ENCODE data around the gene SLC34A1. TPM values are rescaled to one million over a fixed set of nuclear protein-coding genes. Genes with fewer than 3 reads are reported as not detected.

SLC34A1 gene
- total RNA-seq, 4 donors from 2014 or later: not detected

- DNase-seq: no peak
- TF ChIP-seq POLR2A (IDR thresholded peaks at IDR 0.05) (no peak), CTCF (IDR thresholded peaks at IDR 0.05) (no peak)
- H3K4me3 ChIP-seq: no peak overlapping the region
- no peaks in the 10 kb centered on the region for H3K4me1 ChIP-seq
- intact Hi-C loops (cut with DNase I; ENCODE audit: low total_unique reads): loop anchor here (5.0 kb wide), 1 partner anchor 114 kb away; no protein-coding TSS in a partner anchor
- H3K27me3 ChIP-seq: no peaks in the 10 kb centered on the region
- no peaks in the 10 kb centered on the region for H3K36me3 ChIP-seq
- H3K27ac ChIP-seq: no peak overlapping the region
- H3K9me3 ChIP-seq: no peaks in the 10 kb centered on the region
These were observed 4.4 kb downstream of the SLC34A1 start for GRCh38 chr5:177388521-177389052.

DNA sequence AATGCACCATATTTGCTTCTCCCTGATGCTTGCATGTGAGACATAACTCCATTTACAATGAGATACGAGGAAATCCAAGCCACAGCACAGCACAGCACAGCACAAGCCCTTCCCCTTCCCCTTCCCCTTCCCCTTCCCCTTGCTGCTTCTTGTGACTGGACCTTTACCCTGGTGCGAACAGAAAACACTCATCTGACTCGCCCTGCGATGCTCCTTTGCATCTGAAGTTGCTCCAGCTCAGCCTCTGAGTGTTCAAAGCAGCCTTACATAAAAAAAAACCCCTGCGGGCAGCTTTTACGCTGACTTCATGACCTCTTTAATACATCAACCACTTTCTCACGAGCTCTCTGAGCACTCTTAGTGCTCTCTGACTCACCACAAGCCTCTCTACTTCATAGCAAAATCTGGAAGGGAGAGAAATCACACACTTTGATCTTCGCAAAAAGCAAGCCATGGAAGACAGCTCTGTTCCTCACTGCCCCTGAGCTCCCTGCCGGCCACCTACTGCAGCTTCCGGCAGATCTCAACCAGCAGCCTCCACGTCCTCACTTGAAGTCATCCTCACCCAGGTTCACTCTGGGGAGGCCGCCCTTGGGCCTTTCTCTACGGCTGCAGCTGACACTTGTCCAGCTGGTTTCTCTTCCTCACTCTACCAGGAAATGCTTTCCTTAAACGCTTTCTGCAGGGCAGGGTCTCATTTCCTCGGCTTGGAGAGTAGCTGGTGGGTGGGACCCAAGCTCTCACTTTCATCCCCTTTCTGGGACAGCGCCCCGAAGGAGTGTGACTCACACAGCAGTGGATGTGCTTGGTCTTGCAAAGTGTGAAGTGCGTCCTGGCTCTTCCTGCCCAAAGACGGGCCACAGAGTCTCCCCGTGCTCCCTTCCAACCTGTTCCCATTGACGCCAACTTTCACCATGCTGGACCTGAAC is 5.3 kb downstream of the SLC34A1 start:
- no peaks in the 10 kb centered on the region for H3K4me1 ChIP-seq
- intact Hi-C loops (cut with DNase I; ENCODE audit: low total_unique reads): loop anchor here (5.0 kb wide), 1 partner anchor 113 kb away; no protein-coding TSS in a partner anchor
- H3K36me3 ChIP-seq: no peaks in the 10 kb centered on the region
- H3K9me3 ChIP-seq: no peaks in the 10 kb centered on the region
- H3K27ac ChIP-seq: no peak overlapping the region
- no peaks in the 10 kb centered on the region for H3K27me3 ChIP-seq
- no peak overlapping the region for H3K4me3 ChIP-seq
- no peak for TF ChIP-seq POLR2A (IDR thresholded peaks at IDR 0.05)
- TF ChIP-seq CTCF (IDR thresholded peaks at IDR 0.05): no peak
- no peak for DNase-seq

DNA sequence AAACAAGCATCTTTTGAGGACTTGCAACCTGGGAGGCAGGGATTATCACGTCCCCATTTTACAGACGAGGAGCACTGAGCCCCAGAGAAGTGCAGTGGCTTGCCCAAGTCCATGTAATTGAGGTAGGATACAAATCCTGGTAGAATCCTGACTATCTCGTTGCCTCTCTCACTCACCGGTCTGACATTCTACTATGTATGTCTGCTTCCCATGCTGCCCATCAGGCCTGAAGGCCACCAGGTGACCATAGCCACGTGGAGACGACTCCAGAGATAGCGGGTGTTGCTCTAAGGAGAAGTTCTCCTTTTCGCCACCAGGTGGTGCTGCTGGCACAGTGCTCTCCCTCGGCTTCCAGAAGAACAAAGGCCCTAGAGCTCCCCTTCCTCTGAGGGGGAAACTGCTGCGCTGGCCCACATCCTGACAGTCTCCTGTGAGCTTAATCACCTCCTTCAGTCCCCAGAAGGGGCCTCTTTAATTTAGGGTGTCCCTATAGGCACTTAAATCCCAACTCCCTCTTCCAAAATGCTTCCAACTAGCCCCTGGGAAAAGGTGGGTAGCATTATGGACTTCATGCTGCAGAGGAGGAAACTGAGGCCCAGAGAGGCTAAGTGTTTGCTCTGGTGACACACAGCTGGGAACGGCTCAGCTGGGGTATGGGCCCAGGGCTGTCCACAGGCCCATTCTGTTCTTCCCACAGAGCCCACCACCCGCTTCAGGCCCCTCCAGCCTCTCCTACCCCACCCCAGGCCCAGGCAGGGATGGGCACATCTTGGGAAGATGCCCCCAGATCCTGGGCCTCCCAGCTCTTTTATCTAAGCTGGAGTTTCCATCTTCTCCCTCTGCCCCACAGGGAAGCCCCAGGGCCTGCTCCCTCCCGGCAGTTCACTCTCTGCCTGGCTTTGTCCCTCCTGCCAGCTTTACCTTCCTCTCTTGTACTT is 6.4 kb downstream of the SLC34A1 start:
- TF ChIP-seq CTCF (IDR thresholded peaks at IDR 0.05): peak; percentile 95 to 97 (median 96)
- no peak for TF ChIP-seq POLR2A (IDR thresholded peaks at IDR 0.05)
- Histone ChIP-seq H3K36me3 (no peaks in the 10 kb centered on the region), H3K27me3 (no peaks in the 10 kb centered on the region), H3K4me1 (no peaks in the 10 kb centered on the region), H3K9me3 (no peaks in the 10 kb centered on the region), H3K4me3 (no peak overlapping the region), H3K27ac (no peak overlapping the region)
- peak; percentile 80 to 81 for DNase-seq
- intact Hi-C loops (cut with DNase I; ENCODE audit: low total_unique reads): no loop called here

GRCh38 chr5:177392765-177393164 is 8.5 kb downstream of the SLC34A1 start:
- Histone ChIP-seq H3K4me3 (no peak overlapping the region), H3K36me3 (no peaks in the 10 kb centered on the region), H3K27me3 (no peaks in the 10 kb centered on the region), H3K9me3 (no peaks in the 10 kb centered on the region), H3K4me1 (no peaks in the 10 kb centered on the region), H3K27ac (no peak overlapping the region)
- TF ChIP-seq POLR2A (IDR thresholded peaks at IDR 0.05): no peak
- TF ChIP-seq CTCF (IDR thresholded peaks at IDR 0.05): no peak
- intact Hi-C loops (cut with DNase I; ENCODE audit: low total_unique reads): no loop called here
- DNase-seq: no peak

All from uterus (tissue), 4 donors.